Tibial nerve (tissue), 4 donors: ENCODE data around the gene CPXM1.
"Not testable (repeated sequence)": the region's sequence is repeated elsewhere in the genome, so short reads cannot be mapped to it uniquely, and the experiment has no call there.

Experiments used
- CTCF ChIP-seq, 5 experiments: fragments of 200-600 bp in 3 of 5; fragments of 450-650 bp in 2 of 5; sonication (generic) in 3 of 5; IDR thresholded peaks; one replicate each; pipeline ENCODE4 v1.5.1; 2016 to 2019; ENCODE audit warnings: antibody characterized with exemption in 5 of 5, mild to moderate bottlenecking in 3 of 5, moderate library complexity in 2 of 5
- EP300 ChIP-seq, 2 donors: sonication (generic); formaldehyde crosslinking; IDR thresholded peaks; one replicate each; pipeline ENCODE4 v1.6.1; 2017; ENCODE audit warnings: antibody characterized with exemption in 2 of 2, mild to moderate bottlenecking in 1 of 2
- POLR2A ChIP-seq, 2 donors: fragments of 450-650 bp; IDR thresholded peaks; one replicate each; pipeline ENCODE4 v1.6.1; 2017; ENCODE audit warnings: antibody characterized with exemption in 2 of 2, mild to moderate bottlenecking in 2 of 2, moderate library complexity in 2 of 2

- not testable (repeated sequence) for TF ChIP-seq CTCF, POLR2A, EP300 (IDR thresholded peaks at IDR 0.05)
These were observed 30.8 kb upstream of the CPXM1 start for GRCh38 chr20:2831206-2831605.
